Measurements from ENCODE around the gene RETSAT.

- TF ChIP-seq EP300 (IDR thresholded peaks at IDR 0.05) (no peak), CTCF (IDR thresholded peaks at IDR 0.05) (no peak)
Observed at GRCh38 chr2:85347599-85347998, 6.7 kb downstream of the RETSAT start.

Measured in sigmoid colon (tissue), 4 donors.